AG09319 (cell line): ENCODE results near the gene OLFML1.

Experiments used
- DNase-seq: peaks from one replicate; pipeline ENCODE4 v3.0.0-alpha.2; 2010; ENCODE audit warnings: low read depth; ENCODE audit errors: extremely low read depth
- TF ChIP-seq, protein P1 (sequence below): IDR thresholded peaks from 2 replicates; pipeline ENCODE4 v1.5.1; 2011; ENCODE audit warnings: low read depth, mild to moderate bottlenecking, inconsistent platforms, low read length, moderate library complexity

The OLFML1 gene

GRCh38 chr11:7488681-7489080 lies 3.4 kb downstream of the OLFML1 start:
- TF ChIP-seq, protein P1, sequence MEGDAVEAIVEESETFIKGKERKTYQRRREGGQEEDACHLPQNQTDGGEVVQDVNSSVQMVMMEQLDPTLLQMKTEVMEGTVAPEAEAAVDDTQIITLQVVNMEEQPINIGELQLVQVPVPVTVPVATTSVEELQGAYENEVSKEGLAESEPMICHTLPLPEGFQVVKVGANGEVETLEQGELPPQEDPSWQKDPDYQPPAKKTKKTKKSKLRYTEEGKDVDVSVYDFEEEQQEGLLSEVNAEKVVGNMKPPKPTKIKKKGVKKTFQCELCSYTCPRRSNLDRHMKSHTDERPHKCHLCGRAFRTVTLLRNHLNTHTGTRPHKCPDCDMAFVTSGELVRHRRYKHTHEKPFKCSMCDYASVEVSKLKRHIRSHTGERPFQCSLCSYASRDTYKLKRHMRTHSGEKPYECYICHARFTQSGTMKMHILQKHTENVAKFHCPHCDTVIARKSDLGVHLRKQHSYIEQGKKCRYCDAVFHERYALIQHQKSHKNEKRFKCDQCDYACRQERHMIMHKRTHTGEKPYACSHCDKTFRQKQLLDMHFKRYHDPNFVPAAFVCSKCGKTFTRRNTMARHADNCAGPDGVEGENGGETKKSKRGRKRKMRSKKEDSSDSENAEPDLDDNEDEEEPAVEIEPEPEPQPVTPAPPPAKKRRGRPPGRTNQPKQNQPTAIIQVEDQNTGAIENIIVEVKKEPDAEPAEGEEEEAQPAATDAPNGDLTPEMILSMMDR: no peak
- DNase-seq: no peak

DNA sequence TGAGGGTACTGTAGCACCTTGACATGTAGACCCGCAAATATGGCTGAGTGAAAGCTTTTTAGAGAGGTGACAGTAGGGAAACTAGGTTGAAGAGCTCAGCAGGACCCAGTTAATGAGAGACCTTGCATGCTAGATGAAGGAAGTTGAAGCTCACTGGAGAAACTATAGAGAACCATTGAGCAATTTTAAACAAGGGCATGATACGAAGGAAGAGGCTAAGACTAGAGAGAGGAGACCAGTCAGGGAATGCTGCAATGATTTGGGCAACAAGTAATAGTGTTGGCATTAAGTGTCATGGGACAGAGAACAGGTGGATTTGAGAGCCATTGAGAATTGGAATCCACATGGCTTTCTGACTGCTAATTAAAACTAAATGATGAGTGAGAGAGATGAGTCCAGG lies 4.1 kb downstream of the OLFML1 start:
- TF ChIP-seq, protein P1: no peak
- no peak for DNase-seq

GRCh38 chr11:7490054-7490453 lies 4.7 kb downstream of the OLFML1 start:
- TF ChIP-seq, protein P1: no peak
- peak; percentile 49 for DNase-seq

- TF ChIP-seq, protein P1: no peak
- DNase-seq: no peak
Observed at GRCh38 chr11:7490535-7490934, 5.2 kb downstream of the OLFML1 start.

GRCh38 chr11:7492253-7492652 lies 6.9 kb downstream of the OLFML1 start:
- no peak for DNase-seq
- TF ChIP-seq, protein P1: no peak

- TF ChIP-seq, protein P1: no peak
- DNase-seq: no peak
Observed at GRCh38 chr11:7493670-7494069, 8.4 kb downstream of the OLFML1 start.

DNA sequence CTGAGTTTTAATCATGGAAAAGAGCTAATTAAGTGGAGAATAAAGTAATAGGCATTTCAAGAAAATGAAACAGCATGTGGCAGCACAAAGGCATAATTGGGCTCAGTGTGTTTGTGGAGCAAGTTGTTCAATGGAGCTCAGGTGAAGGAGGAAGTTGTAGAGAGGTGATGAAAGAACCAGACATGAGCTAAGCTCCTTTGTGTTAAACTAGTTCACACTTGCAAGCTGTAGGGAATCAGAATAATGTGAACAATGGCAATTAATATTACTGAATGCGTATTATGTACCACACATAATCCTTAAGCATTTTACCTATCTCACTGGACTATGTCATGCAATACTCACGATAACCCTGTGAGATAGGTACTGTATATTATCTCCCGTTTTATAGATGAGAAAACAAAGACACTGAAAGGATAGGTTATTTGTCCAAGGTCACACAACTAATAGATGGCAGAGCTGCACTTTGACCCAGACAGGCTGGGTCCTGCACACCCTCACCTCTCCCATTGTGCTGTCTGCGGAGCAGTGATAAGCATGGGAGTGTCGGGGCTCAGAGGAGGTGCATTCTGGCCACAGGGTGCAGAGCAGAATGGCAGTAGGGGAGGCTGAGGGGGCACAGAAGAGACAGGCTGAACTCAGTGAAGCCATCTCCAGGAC lies 8.9 kb downstream of the OLFML1 start:
- DNase-seq: no peak
- TF ChIP-seq, protein P1: no peak
